Coronary artery (tissue), 2 donors: ENCODE data around the gene ATR.

Experiments
- DNase-seq: peaks from one replicate; pipeline ENCODE4 v3.0.0-alpha.2; 2017; ENCODE audit warnings: low spot score
- H3K27ac ChIP-seq, 2 donors: fragments of 200-600 bp; sonication (generic); one replicate each; pipeline ENCODE4 v1.5.1; 2016 to 2019
- H3K4me3 ChIP-seq: fragments of 200-600 bp; sonication (generic); 2 replicates; pipeline ENCODE4 v1.5.1; 2016; ENCODE audit warnings: mild to moderate bottlenecking, moderate library complexity
- CTCF ChIP-seq: fragments of 200-600 bp; sonication (generic); IDR thresholded peaks from one replicate; pipeline ENCODE4 v1.5.1; 2019; ENCODE audit warnings: antibody characterized with exemption

ATR gene

GRCh38 chr3:142578329-142579223 is at the start of gene ATR:
TSS of gene ATR (minus strand) at chr3:142578733. CDS start at chr3:142578704, 29 bp downstream.
- TF ChIP-seq CTCF, result no peak
- peak; percentile 98 for DNase-seq
- Histone ChIP-seq H3K4me3 (peak within 1 kb of the TSS; percentile 96), H3K27ac (peak within 1 kb of the TSS; percentile 91 to 95)

- H3K4me3 ChIP-seq, result no peak overlapping the region
- no peak for DNase-seq
- no peak overlapping the region for H3K27ac ChIP-seq
- TF ChIP-seq CTCF, result no peak
Measured at GRCh38 chr3:142626971-142627370, 48.4 kb upstream of the ATR start.

DNA sequence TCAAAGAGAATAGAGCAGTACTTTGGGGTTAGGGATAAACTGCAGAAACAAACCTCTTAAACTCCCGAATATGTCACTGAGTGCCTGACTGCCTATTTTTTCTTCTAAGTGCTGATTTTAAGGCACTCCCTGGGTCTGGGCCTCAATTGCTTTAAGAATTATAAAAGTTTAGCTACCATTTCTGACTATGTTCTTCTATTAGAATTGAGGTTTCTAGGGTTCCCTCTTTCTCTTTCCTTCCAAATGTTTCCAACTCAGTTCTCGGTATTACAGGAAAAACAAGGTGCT is 46.6 kb upstream of the ATR start:
- H3K4me3 ChIP-seq, result no peak overlapping the region
- no peak for DNase-seq
- H3K27ac ChIP-seq, result no peak overlapping the region
- no peak for TF ChIP-seq CTCF

DNA sequence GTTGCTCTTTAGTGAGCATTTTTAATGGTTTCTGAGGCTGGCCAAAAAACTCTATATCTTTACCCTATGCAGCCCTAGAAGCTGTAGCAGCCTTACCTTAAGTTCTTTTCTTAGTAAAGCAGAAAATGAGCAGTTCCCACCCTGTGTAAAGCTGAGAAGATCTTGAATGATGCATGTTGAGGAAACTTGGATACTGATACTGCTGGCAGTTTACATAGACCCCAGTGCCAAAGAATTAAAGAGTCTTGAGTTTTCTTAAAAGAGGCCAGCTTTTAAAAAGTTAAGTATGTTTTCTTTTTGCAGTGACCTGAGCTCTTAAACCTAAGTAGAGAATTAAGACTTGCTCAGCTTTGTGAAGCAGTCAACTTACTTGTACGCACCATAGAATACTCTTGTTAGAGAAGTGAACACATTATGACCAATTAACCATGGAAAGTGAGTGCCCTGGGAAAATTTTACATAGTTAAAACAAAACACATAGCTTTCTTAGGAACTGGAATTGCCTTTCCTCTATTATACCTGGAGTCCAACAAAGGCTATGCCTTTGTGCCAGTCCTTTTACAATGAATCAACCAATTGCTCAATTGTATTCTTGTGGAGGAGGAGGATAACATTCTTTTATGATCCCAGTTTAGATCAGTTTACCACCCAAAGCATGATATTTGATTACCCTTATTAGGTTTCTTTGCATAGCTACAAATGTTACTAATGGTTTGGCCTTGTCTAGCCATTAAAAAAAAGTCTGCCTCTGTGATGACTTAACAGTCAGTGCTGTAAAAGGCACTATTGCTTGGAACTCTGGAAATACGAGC is 46.0 kb upstream of the ATR start:
- Histone ChIP-seq H3K4me3 (no peak overlapping the region), H3K27ac (no peak overlapping the region)
- TF ChIP-seq CTCF, result no peak
- no peak for DNase-seq

DNA sequence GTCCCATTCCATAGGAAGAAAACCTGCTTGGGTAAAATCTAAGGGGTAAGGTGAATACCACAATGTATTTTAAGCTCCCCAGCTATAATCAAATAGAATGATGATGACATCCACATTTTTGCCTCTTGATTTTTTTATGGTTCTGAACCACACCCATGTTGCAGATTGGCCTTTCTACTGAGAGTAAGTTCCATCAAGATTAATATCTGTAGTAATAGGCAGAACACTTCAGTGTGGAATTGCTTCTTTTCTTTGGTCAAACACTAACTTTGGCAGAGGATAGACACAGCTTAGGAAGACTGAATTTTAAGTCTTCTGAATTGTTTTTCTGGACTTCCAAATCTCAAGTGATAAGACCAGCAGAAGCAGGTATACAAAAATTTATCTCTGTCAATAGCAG is 44.7 kb upstream of the ATR start:
- DNase-seq, result no peak
- TF ChIP-seq CTCF, result no peak
- Histone ChIP-seq H3K4me3 (no peak overlapping the region), H3K27ac (no peak overlapping the region)

DNA sequence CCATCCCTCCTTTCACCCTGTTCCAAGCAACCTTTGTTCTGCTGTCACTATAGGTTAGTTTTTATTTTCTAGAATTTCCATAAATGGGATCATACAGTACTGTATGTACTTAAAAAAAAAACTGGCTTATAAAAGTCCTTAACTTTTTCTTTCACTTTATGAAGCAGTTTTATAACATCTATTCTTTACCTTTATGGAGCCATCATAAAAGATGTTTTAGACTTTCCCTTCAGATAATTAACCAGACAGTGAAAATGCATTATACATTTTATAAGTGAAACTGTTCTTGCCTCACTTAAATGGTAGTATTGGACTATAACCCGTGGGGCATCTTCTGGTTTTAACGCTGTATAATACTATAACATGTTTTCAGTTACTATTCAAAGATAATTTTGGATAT is 43.9 kb upstream of the ATR start:
- Histone ChIP-seq H3K27ac (no peak overlapping the region), H3K4me3 (no peak overlapping the region)
- TF ChIP-seq CTCF, result no peak
- no peak for DNase-seq
